ENCODE data around the gene ITGA2B. TPM values are rescaled to one million over a fixed set of nuclear protein-coding genes. Genes with fewer than 3 reads are reported as not detected.
"Not testable (repeated sequence)": the region's sequence is repeated elsewhere in the genome, so short reads cannot be mapped to it uniquely, and the experiment has no call there.

The ITGA2B gene
- total RNA-seq, 1 donor from 2014 or later, result 0.23 TPM

- not testable (repeated sequence) for DNase-seq (ENCODE audit: extremely low read depth, low read depth, low spot score)
These were observed 4.7 kb upstream of the ITGA2B start for GRCh38 chr17:44394112-44394511.

- DNase-seq (ENCODE audit: extremely low read depth, low read depth, low spot score), result no peak
These were observed 911 bp upstream of the ITGA2B start for GRCh38 chr17:44390250-44390870.

- no peak for DNase-seq (ENCODE audit: extremely low read depth, low read depth, low spot score)
These were observed 314 bp upstream of the ITGA2B start for GRCh38 chr17:44389723-44390202.

GRCh38 chr17:44387804-44388203, 1.6 kb downstream of the ITGA2B start:
- no peak for DNase-seq (ENCODE audit: extremely low read depth, low read depth, low spot score)

- no peak for DNase-seq (ENCODE audit: extremely low read depth, low read depth, low spot score)
These were observed 3.3 kb downstream of the ITGA2B start for GRCh38 chr17:44386182-44386525.

- DNase-seq (ENCODE audit: extremely low read depth, low read depth, low spot score), result no peak
These were observed 3.9 kb downstream of the ITGA2B start for GRCh38 chr17:44385287-44386181.

GRCh38 chr17:44384823-44385286, 4.6 kb downstream of the ITGA2B start:
- no peak for DNase-seq (ENCODE audit: extremely low read depth, low read depth, low spot score)

GRCh38 chr17:44384281-44384822, 5.1 kb downstream of the ITGA2B start:
- no peak for DNase-seq (ENCODE audit: extremely low read depth, low read depth, low spot score)

- DNase-seq (ENCODE audit: extremely low read depth, low read depth, low spot score), result no peak
These were observed 5.6 kb downstream of the ITGA2B start for GRCh38 chr17:44383861-44384260.

- no peak for DNase-seq (ENCODE audit: extremely low read depth, low read depth, low spot score)
These were observed 6.1 kb downstream of the ITGA2B start for GRCh38 chr17:44383363-44383762.

GRCh38 chr17:44382917-44383316, 6.5 kb downstream of the ITGA2B start:
- DNase-seq (ENCODE audit: extremely low read depth, low read depth, low spot score), result no peak

GRCh38 chr17:44381810-44382305, 7.6 kb downstream of the ITGA2B start:
- DNase-seq (ENCODE audit: extremely low read depth, low read depth, low spot score), result no peak

- no peak for DNase-seq (ENCODE audit: extremely low read depth, low read depth, low spot score)
These were observed 8.7 kb downstream of the ITGA2B start for GRCh38 chr17:44380767-44381166.

GRCh38 chr17:44379887-44380286, 9.6 kb downstream of the ITGA2B start:
- no peak for DNase-seq (ENCODE audit: extremely low read depth, low read depth, low spot score)

GRCh38 chr17:44378171-44378705, 11.2 kb downstream of the ITGA2B start:
- no peak for DNase-seq (ENCODE audit: extremely low read depth, low read depth, low spot score)

GRCh38 chr17:44376779-44377178, 12.7 kb downstream of the ITGA2B start:
- DNase-seq (ENCODE audit: extremely low read depth, low read depth, low spot score), result no peak

- no peak for DNase-seq (ENCODE audit: extremely low read depth, low read depth, low spot score)
These were observed 13.3 kb downstream of the ITGA2B start for GRCh38 chr17:44376124-44376523.

- DNase-seq (ENCODE audit: extremely low read depth, low read depth, low spot score), result no peak
These were observed 14.0 kb downstream of the ITGA2B start for GRCh38 chr17:44375196-44376017.

GRCh38 chr17:44374306-44375195, 14.9 kb downstream of the ITGA2B start:
- DNase-seq (ENCODE audit: extremely low read depth, low read depth, low spot score), result no peak
